H1 (cell line): ENCODE data around the gene PRR35. TPM values are rescaled to one million over a fixed set of nuclear protein-coding genes. Genes with fewer than 3 reads are reported as not detected.
A peak's percentile ranks its signal among the peaks of the same experiment; 100 is the strongest.

Experiments
- CTCF ChIA-PET: fragments of 300-600 bp; sonication (Branson Sonifier 250); formaldehyde crosslinking; loops from one replicate; lab custom pipeline; 2021; ENCODE audit not compliant: partially characterized antibody; lab: Charles Lee
- POLR2A ChIA-PET: fragments of 300-600 bp; sonication (Branson Sonifier 250); formaldehyde crosslinking; loops from one replicate; lab custom pipeline; 2021; ENCODE audit warnings: inconsistent platforms; ENCODE audit not compliant: partially characterized antibody; lab: Charles Lee
- DNase-seq, 2 experiments: peaks; one replicate each; pipeline versions ENCODE4 v3.0.0 to v3.0.0-alpha.2; 2010 to 2022; ENCODE audit warnings: low spot score in 2 of 2, low read depth in 1 of 2, mixed read lengths in 1 of 2
- FAIRE-seq: peaks from 2 replicates; lab custom pipeline; 2011; peaks lifted over from hg19 to GRCh38; lab: Jason Lieb, UNC
- H2AFZ ChIP-seq: 2 replicates; pipeline ENCODE4 v1.8.1; 2012; ENCODE audit warnings: low read length, inconsistent platforms
- H2AK5ac ChIP-seq: 2 replicates; pipeline ENCODE4 v1.6.1; 2013; ENCODE audit warnings: low read depth, low read length
- H2BK120ac ChIP-seq: replicated peaks from 2 replicates; pipeline ENCODE3; 2013; ENCODE audit warnings: low read depth, low read length, inconsistent platforms
- H2BK12ac ChIP-seq: 2 replicates; pipeline ENCODE4 v1.6.1; 2013; ENCODE audit warnings: low read depth, low read length
- H2BK15ac ChIP-seq: 2 replicates; pipeline ENCODE4 v1.6.1; 2013; ENCODE audit warnings: low read length
- H2BK20ac ChIP-seq: 2 replicates; pipeline ENCODE4 v1.6.1; 2013; ENCODE audit warnings: low read length
- H2BK5ac ChIP-seq: 2 replicates; pipeline ENCODE4 v1.6.1; 2013; ENCODE audit warnings: low read depth, low read length
- H3K14ac ChIP-seq: 2 replicates; pipeline ENCODE4 v1.6.1; 2013; ENCODE audit warnings: inconsistent platforms; ENCODE audit not compliant: insufficient read length
- H3K18ac ChIP-seq: 2 replicates; pipeline ENCODE4 v1.6.1; 2013; ENCODE audit warnings: low read length; ENCODE audit errors: extremely low read depth
- H3K23ac ChIP-seq: 2 replicates; pipeline ENCODE4 v1.6.1; 2013; ENCODE audit warnings: inconsistent platforms; ENCODE audit not compliant: insufficient read length
- H3K23me2 ChIP-seq: 2 replicates; pipeline ENCODE4 v1.6.1; 2013; ENCODE audit warnings: low read depth, low read length
- H3K27ac ChIP-seq: 2 replicates; pipeline ENCODE4 v1.6.1; 2011; ENCODE audit warnings: low read depth, low read length, inconsistent platforms
- H3K27me3 ChIP-seq, 4 experiments: replicated peaks in 1 of 4; 1 replicate in 1 of 4; 2 replicates in 3 of 4; pipeline versions ENCODE4 v1.6.1 to v1.8.1; 2011 to 2013; ENCODE audit warnings: low read length in 3 of 4, mild to moderate bottlenecking in 3 of 4, inconsistent platforms in 2 of 4, mixed read lengths in 2 of 4, moderate library complexity in 1 of 4; ENCODE audit not compliant: control insufficient read depth in 3 of 4, insufficient read depth in 3 of 4; ENCODE audit errors: extremely low read depth in 1 of 4
- H3K36me3 ChIP-seq, 4 experiments: 2 replicates each; pipeline versions ENCODE4 v1.6.1 to v1.8.1; 2011 to 2013; ENCODE audit warnings: mild to moderate bottlenecking in 4 of 4, low read length in 3 of 4, moderate library complexity in 2 of 4, control low read depth in 1 of 4, inconsistent platforms in 1 of 4; ENCODE audit not compliant: insufficient read depth in 4 of 4, control insufficient read depth in 2 of 4
- H3K4ac ChIP-seq: replicated peaks from 2 replicates; pipeline ENCODE3; 2013; ENCODE audit warnings: low read length, low read depth, mixed read lengths, inconsistent platforms; ENCODE audit not compliant: insufficient read length
- H3K4me1 ChIP-seq, 4 experiments: replicated peaks in 1 of 4; 1 replicate in 1 of 4; 2 replicates in 3 of 4; pipeline versions ENCODE4 v1.6.1 to v1.8.1; 2011 to 2013; ENCODE audit warnings: low read length in 3 of 4, inconsistent platforms in 2 of 4, mixed read lengths in 1 of 4; ENCODE audit not compliant: insufficient read depth in 4 of 4, control insufficient read depth in 3 of 4
- H3K4me2 ChIP-seq, 2 experiments: 2 replicates each; pipeline versions ENCODE4 v1.6.1 to v1.8.1; 2011 to 2013; ENCODE audit warnings: low read depth in 2 of 2, low read length in 2 of 2, control low read depth in 1 of 2, inconsistent platforms in 1 of 2, mild to moderate bottlenecking in 1 of 2; ENCODE audit not compliant: insufficient read depth in 1 of 2
- H3K4me3 ChIP-seq, 4 experiments: fragments of 200-600, 300-600 bp in 1 of 4; sonication (generic), shearing (Covaris generic), sonication (Bioruptor Twin) in 1 of 4; 2 replicates each; pipeline versions ENCODE4 v1.5.1 to v1.8.1; 2011 to 2016; ENCODE audit warnings: low read length in 4 of 4, low read depth in 3 of 4, control low read depth in 2 of 4, inconsistent platforms in 2 of 4, mild to moderate bottlenecking in 2 of 4, mixed read lengths in 1 of 4, moderate library complexity in 1 of 4; ENCODE audit not compliant: insufficient read depth in 2 of 4; ENCODE audit errors: extremely low read depth in 1 of 4
- H3K56ac ChIP-seq: replicated peaks from 2 replicates; pipeline ENCODE3; 2013; ENCODE audit warnings: low read depth, mild to moderate bottlenecking, mixed read lengths, low read length, inconsistent platforms; ENCODE audit not compliant: insufficient read length
- H3K79me1 ChIP-seq: 2 replicates; pipeline ENCODE4 v1.6.1; 2013; ENCODE audit warnings: low read depth, low read length, control low read depth
- H3K79me2 ChIP-seq, 2 experiments: 2 replicates each; pipeline versions ENCODE4 v1.6.1 to v1.8.1; 2012 to 2013; ENCODE audit warnings: low read length in 2 of 2, mild to moderate bottlenecking in 2 of 2, inconsistent platforms in 1 of 2; ENCODE audit not compliant: insufficient read depth in 2 of 2, control insufficient read depth in 1 of 2
- H3K9ac ChIP-seq, 4 experiments: replicated peaks in 1 of 4; 1 replicate in 1 of 4; 2 replicates in 3 of 4; pipeline versions ENCODE4 v1.6.1 to v1.8.1; 2011 to 2013; ENCODE audit warnings: low read depth in 3 of 4, low read length in 3 of 4, control low read depth in 2 of 4, mild to moderate bottlenecking in 2 of 4, moderate library complexity in 2 of 4, inconsistent platforms in 1 of 4; ENCODE audit errors: extremely low read depth in 1 of 4
- H3K9me3 ChIP-seq, 2 experiments: 2 replicates each; pipeline versions ENCODE4 v1.6.1 to v1.8.1; 2012 to 2013; ENCODE audit warnings: mild to moderate bottlenecking in 2 of 2, moderate library complexity in 2 of 2, control low read depth in 1 of 2, inconsistent platforms in 1 of 2, low read depth in 1 of 2, low read length in 1 of 2, mixed read lengths in 1 of 2; ENCODE audit not compliant: insufficient read depth in 2 of 2
- H4K20me1 ChIP-seq, 2 experiments: replicated peaks in 1 of 2; 2 replicates each; pipeline versions ENCODE3 to v1.8.1; 2011 to 2013; ENCODE audit warnings: inconsistent platforms in 2 of 2, low read length in 2 of 2, mild to moderate bottlenecking in 1 of 2; ENCODE audit not compliant: insufficient read depth in 2 of 2, control insufficient read depth in 1 of 2
- H4K5ac ChIP-seq: 2 replicates; pipeline ENCODE4 v1.6.1; 2013; ENCODE audit warnings: low read length, low read depth, mixed read lengths, inconsistent platforms; ENCODE audit not compliant: insufficient read length
- H4K8ac ChIP-seq: 2 replicates; pipeline ENCODE4 v1.8.0; 2013; ENCODE audit warnings: mild to moderate bottlenecking, moderate library complexity, low read length, inconsistent platforms; ENCODE audit not compliant: insufficient read depth; ENCODE audit errors: extremely low read depth
- H4K91ac ChIP-seq: replicated peaks from 2 replicates; pipeline ENCODE3; 2013; ENCODE audit warnings: low read length, mixed read lengths, inconsistent platforms; ENCODE audit not compliant: insufficient read length
- EZH2 ChIP-seq: fragments of 200-600 bp; sonication (generic); IDR thresholded peaks from 2 replicates; pipeline ENCODE4 v1.7.1; 2012; ENCODE audit warnings: low read depth, mild to moderate bottlenecking, moderate library complexity, low read length, inconsistent platforms; ENCODE audit not compliant: severe bottlenecking
- WGBS, 2 experiments: shearing (Covaris generic) in 1 of 2; methylation state at CpG; one replicate each; pipeline versions ENCODE4 v1.1.6 to v1.1.7; 2013 to 2015; ENCODE audit warnings: low lambda C conversion rate in 2 of 2, mixed read lengths in 2 of 2, inconsistent platforms in 1 of 2, low coverage in 1 of 2, missing lambda C conversion rate in 1 of 2; ENCODE audit not compliant: insufficient replicate concordance in 2 of 2, insufficient coverage in 1 of 2, insufficient read length in 1 of 2; ENCODE audit errors: extremely low coverage in 1 of 2, missing lambda C conversion rate in 1 of 2; 5-methylcytosine and 5-hydroxymethylcytosine counted together
- polyA plus RNA-seq, 7 experiments: library from polyadenylated mRNA; depleted of rRNA in 3 of 7; stranded (reverse) in 5 of 7; unstranded in 2 of 7; fragments of >200 nt in 5 of 7; fragments of 200-250 nt in 2 of 7; gene quantifications; 1 replicate in 5 of 7; 2 replicates in 1 of 7; 4 replicates in 1 of 7; pipeline versions ENCODE4 v1.2.1 to v1.2.3, GENCODE V29; 2011 to 2013; ENCODE audit warnings: missing spikeins in 2 of 7, mixed read lengths in 2 of 7
- total RNA-seq: library from RNA; stranded (reverse); fragmentation: NEBNext Ultra II Directional; extraction: Animal tissue kit (Norgen Biotek cat#: 25700); gene quantifications from 2 replicates; pipeline ENCODE4 v1.2.1, GENCODE V29; 2021
- TF ChIP-seq, protein P1 (sequence below), 3 experiments: IDR thresholded peaks; 1 replicate in 2 of 3; 2 replicates in 1 of 3; pipeline versions ENCODE4 v1.5.1 to v1.6.1; 2011; ENCODE audit warnings: low read length in 3 of 3, mild to moderate bottlenecking in 3 of 3, inconsistent platforms in 2 of 3, low read depth in 1 of 3, moderate library complexity in 1 of 3; ENCODE audit not compliant: insufficient read depth in 1 of 3; ENCODE audit errors: control extremely low read depth in 1 of 3

The PRR35 gene
- total and polyA plus RNA-seq, 2 of the 8 experiments (the other 6 are each of a cell fraction or from before 2014, with no cell fraction given), result 0.38 to 0.50 TPM

DNA sequence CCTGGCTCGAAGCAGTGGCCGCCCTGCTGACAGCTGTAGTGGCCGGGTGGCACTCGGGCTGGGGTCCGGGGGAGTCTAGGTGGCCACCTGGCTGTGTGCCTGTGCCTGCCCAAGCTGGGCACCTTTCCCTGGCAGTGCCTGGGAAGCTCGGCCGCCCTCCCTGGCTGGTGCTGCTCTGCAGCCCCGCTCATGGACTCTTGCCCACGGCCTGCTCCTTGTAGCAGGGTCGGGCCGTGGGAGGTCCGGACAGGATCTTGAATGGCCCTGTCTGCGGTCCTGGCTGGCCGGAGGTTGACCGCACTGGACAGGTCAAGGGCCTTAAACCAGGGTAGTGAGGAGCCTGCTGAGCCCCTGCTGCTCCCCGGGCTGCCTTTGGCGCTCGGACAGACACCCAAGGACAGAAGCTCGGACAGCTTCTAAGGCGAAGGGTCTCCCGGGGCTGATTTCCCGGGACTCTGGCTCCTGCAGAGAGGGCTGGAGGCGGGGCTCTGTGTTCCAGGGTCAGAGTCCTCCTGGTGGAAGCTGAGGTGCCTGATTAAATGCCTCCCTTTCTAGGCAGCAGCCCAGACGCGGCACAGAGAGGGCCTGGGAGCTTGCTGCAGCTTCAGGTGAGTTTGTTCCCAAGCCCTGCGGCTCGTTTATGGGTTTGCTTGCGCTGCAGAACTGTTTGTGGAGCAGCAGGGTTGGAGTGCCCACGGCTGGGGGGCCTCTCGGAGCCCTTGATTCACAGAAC is 26.6 kb upstream of the PRR35 start:
- no peaks in the 10 kb centered on the region for H3K9me3 ChIP-seq
- DNase-seq, result no peak
- no peak overlapping the region for H3K4me3 ChIP-seq
- peak overlapping the region; percentile 28; the same call in 1 of the 2 replicates for H4K8ac ChIP-seq
- H2AFZ ChIP-seq, result no peak overlapping the region
- 91% methylated on average over 25 of the region's 30 CpGs; no CpG with 5 or more reads in 1 of the 2 experiments for WGBS, 2 experiments
- no peak overlapping the region for H3K23ac ChIP-seq
- no peaks in the 10 kb centered on the region for H3K27me3 ChIP-seq
- H2BK120ac ChIP-seq, result no peak overlapping the region
- no peaks in the 10 kb centered on the region; a peak in 2 of 8 replicates for H3K36me3 ChIP-seq
- H2AK5ac ChIP-seq, result no peak overlapping the region
- no peak overlapping the region for H3K4me2 ChIP-seq
- ChIA-PET CTCF (interaction anchor here (0.6 to 3.0 kb wide), 16 partner anchors 8 to 326 kb away, joined by 3 to 14 read pairs (median 4); no protein-coding TSS in a partner anchor), POLR2A (interaction anchor here (1.1 to 1.7 kb wide), 2 partner anchors 22 to 105 kb away, joined by 4 read pairs; no protein-coding TSS in a partner anchor)
- no peak overlapping the region for H3K18ac ChIP-seq
- peaks cover 22% of the 10 kb centered on the region for H3K79me1 ChIP-seq
- no peak overlapping the region for H2BK20ac ChIP-seq
- no peak overlapping the region for H4K91ac ChIP-seq
- H3K56ac ChIP-seq, result no peak overlapping the region
- no peak overlapping the region; the same call in 1 of the 2 replicates for H3K27ac ChIP-seq
- FAIRE-seq, result no peak
- no peak overlapping the region for H3K4ac ChIP-seq
- TF ChIP-seq, protein P1, sequence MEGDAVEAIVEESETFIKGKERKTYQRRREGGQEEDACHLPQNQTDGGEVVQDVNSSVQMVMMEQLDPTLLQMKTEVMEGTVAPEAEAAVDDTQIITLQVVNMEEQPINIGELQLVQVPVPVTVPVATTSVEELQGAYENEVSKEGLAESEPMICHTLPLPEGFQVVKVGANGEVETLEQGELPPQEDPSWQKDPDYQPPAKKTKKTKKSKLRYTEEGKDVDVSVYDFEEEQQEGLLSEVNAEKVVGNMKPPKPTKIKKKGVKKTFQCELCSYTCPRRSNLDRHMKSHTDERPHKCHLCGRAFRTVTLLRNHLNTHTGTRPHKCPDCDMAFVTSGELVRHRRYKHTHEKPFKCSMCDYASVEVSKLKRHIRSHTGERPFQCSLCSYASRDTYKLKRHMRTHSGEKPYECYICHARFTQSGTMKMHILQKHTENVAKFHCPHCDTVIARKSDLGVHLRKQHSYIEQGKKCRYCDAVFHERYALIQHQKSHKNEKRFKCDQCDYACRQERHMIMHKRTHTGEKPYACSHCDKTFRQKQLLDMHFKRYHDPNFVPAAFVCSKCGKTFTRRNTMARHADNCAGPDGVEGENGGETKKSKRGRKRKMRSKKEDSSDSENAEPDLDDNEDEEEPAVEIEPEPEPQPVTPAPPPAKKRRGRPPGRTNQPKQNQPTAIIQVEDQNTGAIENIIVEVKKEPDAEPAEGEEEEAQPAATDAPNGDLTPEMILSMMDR (IDR thresholded peaks at IDR 0.05; ENCODE audit: control extremely low read depth in 1 of 3, insufficient read depth in 1 of 3, low read depth in 1 of 3, low read length in 3 of 3), result peak in 1 of 3 experiments; percentile 1; a peak in 1 of 4 replicates
- no peak for TF ChIP-seq EZH2
- no peak overlapping the region for H3K9ac ChIP-seq
- H3K23me2 ChIP-seq, result no peaks in the 10 kb centered on the region; the same call in 1 of the 2 replicates
- peaks cover 15 to 47% of the 10 kb centered on the region in 2 experiments for H4K20me1 ChIP-seq
- H3K4me1 ChIP-seq, result peaks cover 0 to 9% (median 5%) of the 10 kb centered on the region in 4 experiments; a peak in 5 of 7 replicates
- peaks cover 6 to 56% of the 10 kb centered on the region in 2 experiments; a peak in 3 of 4 replicates for H3K79me2 ChIP-seq
- no peak overlapping the region for H3K14ac ChIP-seq
- no peak overlapping the region for H2BK12ac ChIP-seq
- H2BK5ac ChIP-seq, result no peak overlapping the region
- H2BK15ac ChIP-seq, result no peak overlapping the region
- H4K5ac ChIP-seq, result no peak overlapping the region
